ENCODE data around the gene SEBOX. TPM values are rescaled to one million over a fixed set of nuclear protein-coding genes. Genes with fewer than 3 reads are reported as not detected.
A peak's percentile ranks its signal among the peaks of the same experiment; 100 is the strongest.

Gene SEBOX
- total and polyA plus RNA-seq, 5 donors from 2014 or later: not detected

GRCh38 chr17:28370744-28371103 lies 5.7 kb upstream of the SEBOX start:
- DNase-seq: no peak
- Mint-ChIP-seq H3K4me1 (peaks cover 0 to 32% (median 22%) of the 10 kb centered on the region in 4 donors), H3K9me3 (no peaks in the 10 kb centered on the region), H3K27ac (peak overlapping the region in 2 of 3 donors; percentile 89 to 96), H3K36me3 (peaks cover 3% of the 10 kb centered on the region), H3K4me3 (peak overlapping the region; percentile 88 to 99 (median 94)), H3K27me3 (no peaks in the 10 kb centered on the region)
- no peak for ATAC-seq (ENCODE audit: low read depth in 2 of 2)
- Histone ChIP-seq H3K9me3 (ENCODE audit: control insufficient read depth in 2 of 2, low read length in 2 of 2) (no peaks in the 10 kb centered on the region), H3K27me3 (ENCODE audit: control insufficient read depth, insufficient read depth, low read length) (no peaks in the 10 kb centered on the region), H3K27ac (ENCODE audit: insufficient read depth, low read length, poor library complexity, severe bottlenecking) (peak overlapping the region; percentile 90), H3K36me3 (ENCODE audit: control insufficient read depth, insufficient read depth, low read length) (no peaks in the 10 kb centered on the region), H3K4me3 (ENCODE audit: low read depth, low read length) (peak overlapping the region; percentile 67), H3K4me1 (ENCODE audit: control insufficient read depth, insufficient read depth, low read length, poor library complexity, severe bottlenecking) (peaks cover 23% of the 10 kb centered on the region)

- no peaks in the 10 kb centered on the region for H3K27me3 ChIP-seq (ENCODE audit: control insufficient read depth, insufficient read depth, low read length)
Observed at GRCh38 chr17:28370035-28370743, 5.2 kb upstream of the SEBOX start, which contains the start of gene VTN. Gene VTN (minus strand): TSS chr17:28370307. CDS start chr17:28370203, 104 bp downstream.

GRCh38 chr17:28369684-28370034 lies 4.7 kb upstream of the SEBOX start:
- Mint-ChIP-seq H3K27me3 (no peaks in the 10 kb centered on the region), H3K36me3 (no peaks in the 10 kb centered on the region), H3K4me3 (peak overlapping the region; percentile 29 to 99 (median 92)), H3K9me3 (no peaks in the 10 kb centered on the region), H3K4me1 (peaks cover 0 to 32% (median 19%) of the 10 kb centered on the region in 4 donors), H3K27ac (peak overlapping the region in 2 of 3 donors; percentile 48 to 96)
- Histone ChIP-seq H3K27me3 (ENCODE audit: control insufficient read depth, insufficient read depth, low read length) (no peaks in the 10 kb centered on the region), H3K4me1 (ENCODE audit: control insufficient read depth, insufficient read depth, low read length, poor library complexity, severe bottlenecking) (peaks cover 23% of the 10 kb centered on the region), H3K4me3 (ENCODE audit: low read depth, low read length) (no peak overlapping the region), H3K9me3 (ENCODE audit: control insufficient read depth in 2 of 2, low read length in 2 of 2) (no peaks in the 10 kb centered on the region), H3K36me3 (ENCODE audit: control insufficient read depth, insufficient read depth, low read length) (peaks cover 4% of the 10 kb centered on the region), H3K27ac (ENCODE audit: insufficient read depth, low read length, poor library complexity, severe bottlenecking) (no peak overlapping the region)
- no peak for ATAC-seq (ENCODE audit: low read depth in 2 of 2)
- DNase-seq: no peak

More at GRCh38 chr17:28370035-28370743, 5.2 kb upstream of the SEBOX start, which contains the start of gene VTN:
- no peaks in the 10 kb centered on the region for H3K36me3 ChIP-seq (ENCODE audit: control insufficient read depth, insufficient read depth, low read length)
- peaks cover 3% of the 10 kb centered on the region for H3K36me3 Mint-ChIP-seq
- H3K27ac ChIP-seq (ENCODE audit: insufficient read depth, low read length, poor library complexity, severe bottlenecking): peak within 1 kb of the TSS; percentile 90
- H3K9me3 Mint-ChIP-seq: no peaks in the 10 kb centered on the region
- H3K27me3 Mint-ChIP-seq: no peaks in the 10 kb centered on the region
- peaks cover 23% of the 10 kb centered on the region for H3K4me1 ChIP-seq (ENCODE audit: control insufficient read depth, insufficient read depth, low read length, poor library complexity, severe bottlenecking)
- peak within 1 kb of the TSS; percentile 67 for H3K4me3 ChIP-seq (ENCODE audit: low read depth, low read length)
- ATAC-seq (ENCODE audit: low read depth in 2 of 2): no peak
- no peaks in the 10 kb centered on the region for H3K9me3 ChIP-seq (ENCODE audit: control insufficient read depth in 2 of 2, low read length in 2 of 2)
- DNase-seq: no peak
- peak within 1 kb of the TSS; percentile 48 to 96 (median 89) for H3K27ac Mint-ChIP-seq
- H3K4me3 Mint-ChIP-seq: peak within 1 kb of the TSS; percentile 88 to 99 (median 94)
- H3K4me1 Mint-ChIP-seq: peaks cover 0 to 32% (median 22%) of the 10 kb centered on the region in 4 donors

GRCh38 chr17:28368915-28369683 lies 4.1 kb upstream of the SEBOX start:
- H3K4me1 ChIP-seq (ENCODE audit: control insufficient read depth, insufficient read depth, low read length, poor library complexity, severe bottlenecking): peaks cover 23% of the 10 kb centered on the region
- Mint-ChIP-seq H3K36me3 (no peaks in the 10 kb centered on the region), H3K9me3 (no peaks in the 10 kb centered on the region), H3K4me1 (peaks cover 0 to 32% (median 19%) of the 10 kb centered on the region in 4 donors), H3K27me3 (no peaks in the 10 kb centered on the region), H3K27ac (no peak overlapping the region), H3K4me3 (peak overlapping the region in 3 of 4 donors; percentile 43 to 88 (median 57))
- no peaks in the 10 kb centered on the region for H3K27me3 ChIP-seq (ENCODE audit: control insufficient read depth, insufficient read depth, low read length)
- H3K27ac ChIP-seq (ENCODE audit: insufficient read depth, low read length, poor library complexity, severe bottlenecking): no peak overlapping the region
- DNase-seq (no peak), ATAC-seq (ENCODE audit: low read depth in 2 of 2) (no peak)
- no peak overlapping the region for H3K4me3 ChIP-seq (ENCODE audit: low read depth, low read length)
- no peaks in the 10 kb centered on the region for H3K9me3 ChIP-seq (ENCODE audit: control insufficient read depth in 2 of 2, low read length in 2 of 2)
- peaks cover 6% of the 10 kb centered on the region for H3K36me3 ChIP-seq (ENCODE audit: control insufficient read depth, insufficient read depth, low read length)

GRCh38 chr17:28368306-28368831 lies 3.4 kb upstream of the SEBOX start:
- Mint-ChIP-seq H3K4me1 (peaks cover 0 to 26% (median 15%) of the 10 kb centered on the region in 4 donors), H3K27ac (peak overlapping the region in 2 of 3 donors; percentile 9 to 11), H3K27me3 (no peaks in the 10 kb centered on the region), H3K4me3 (peak overlapping the region in 1 of 4 donors; percentile 44), H3K9me3 (no peaks in the 10 kb centered on the region), H3K36me3 (no peaks in the 10 kb centered on the region)
- H3K36me3 ChIP-seq (ENCODE audit: control insufficient read depth, insufficient read depth, low read length): peaks cover 13% of the 10 kb centered on the region
- no peak overlapping the region for H3K27ac ChIP-seq (ENCODE audit: insufficient read depth, low read length, poor library complexity, severe bottlenecking)
- H3K27me3 ChIP-seq (ENCODE audit: control insufficient read depth, insufficient read depth, low read length): no peaks in the 10 kb centered on the region
- H3K4me1 ChIP-seq (ENCODE audit: control insufficient read depth, insufficient read depth, low read length, poor library complexity, severe bottlenecking): peaks cover 21% of the 10 kb centered on the region
- DNase-seq (no peak), ATAC-seq (ENCODE audit: low read depth in 2 of 2) (no peak)
- no peak overlapping the region for H3K4me3 ChIP-seq (ENCODE audit: low read depth, low read length)
- no peaks in the 10 kb centered on the region for H3K9me3 ChIP-seq (ENCODE audit: control insufficient read depth in 2 of 2, low read length in 2 of 2)

- Histone ChIP-seq H3K4me1 (ENCODE audit: control insufficient read depth, insufficient read depth, low read length, poor library complexity, severe bottlenecking) (peaks cover 15% of the 10 kb centered on the region), H3K27me3 (ENCODE audit: control insufficient read depth, insufficient read depth, low read length) (no peaks in the 10 kb centered on the region), H3K36me3 (ENCODE audit: control insufficient read depth, insufficient read depth, low read length) (peaks cover 19% of the 10 kb centered on the region), H3K9me3 (ENCODE audit: control insufficient read depth in 2 of 2, low read length in 2 of 2) (no peaks in the 10 kb centered on the region), H3K4me3 (ENCODE audit: low read depth, low read length) (no peak overlapping the region), H3K27ac (ENCODE audit: insufficient read depth, low read length, poor library complexity, severe bottlenecking) (no peak overlapping the region)
- Mint-ChIP-seq H3K9me3 (no peaks in the 10 kb centered on the region), H3K4me1 (peaks cover 0 to 20% (median 10%) of the 10 kb centered on the region in 4 donors), H3K27me3 (no peaks in the 10 kb centered on the region), H3K4me3 (peak overlapping the region in 1 of 4 donors; percentile 44), H3K36me3 (no peaks in the 10 kb centered on the region), H3K27ac (no peak overlapping the region)
- DNase-seq (no peak), ATAC-seq (ENCODE audit: low read depth in 2 of 2) (no peak)
Observed at GRCh38 chr17:28367641-28368305, 2.8 kb upstream of the SEBOX start.

- Histone ChIP-seq H3K27me3 (ENCODE audit: control insufficient read depth, insufficient read depth, low read length) (no peaks in the 10 kb centered on the region), H3K36me3 (ENCODE audit: control insufficient read depth, insufficient read depth, low read length) (peaks cover 29% of the 10 kb centered on the region), H3K4me3 (ENCODE audit: low read depth, low read length) (no peak overlapping the region), H3K9me3 (ENCODE audit: control insufficient read depth in 2 of 2, low read length in 2 of 2) (no peaks in the 10 kb centered on the region), H3K27ac (ENCODE audit: insufficient read depth, low read length, poor library complexity, severe bottlenecking) (no peak overlapping the region), H3K4me1 (ENCODE audit: control insufficient read depth, insufficient read depth, low read length, poor library complexity, severe bottlenecking) (peaks cover 4% of the 10 kb centered on the region)
- Mint-ChIP-seq H3K4me3 (peak overlapping the region in 1 of 4 donors; percentile 33), H3K36me3 (no peaks in the 10 kb centered on the region), H3K27me3 (no peaks in the 10 kb centered on the region), H3K4me1 (peaks cover 0 to 17% (median 6%) of the 10 kb centered on the region in 4 donors), H3K9me3 (no peaks in the 10 kb centered on the region), H3K27ac (peak overlapping the region in 1 of 3 donors; percentile 56)
- DNase-seq: no peak
- ATAC-seq (ENCODE audit: low read depth in 2 of 2): no peak
Observed at GRCh38 chr17:28366605-28367004, 1.6 kb upstream of the SEBOX start.

Data from CD4-positive, CD25-positive, alpha-beta regulatory T cell (primary cell).